Measurements from ENCODE around the gene LGALS3. TPM values are rescaled to one million over a fixed set of nuclear protein-coding genes. Genes with fewer than 3 reads are reported as not detected.

LGALS3 gene
- total RNA-seq, 4 donors from 2014 or later: 234 to 565 (median 415) TPM

DNA sequence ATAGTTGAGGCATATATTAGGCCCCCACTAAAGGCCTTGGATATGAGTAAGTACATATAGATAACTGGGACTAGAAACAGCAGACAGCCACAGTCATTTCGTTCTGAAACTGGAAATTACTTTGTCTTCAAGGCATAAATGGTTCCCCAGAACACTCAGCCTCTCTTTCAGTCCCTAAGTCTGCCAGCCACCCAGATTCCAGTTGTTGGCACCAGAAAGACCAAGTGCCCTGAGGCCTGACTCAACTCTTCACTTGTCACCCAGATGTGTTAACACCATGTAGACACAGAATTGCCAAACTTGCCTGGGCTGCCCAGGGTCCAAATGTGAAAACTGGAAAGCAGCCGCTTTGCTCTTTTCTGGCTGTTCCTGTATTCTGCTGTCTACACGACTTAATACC lies 3.0 kb upstream of the LGALS3 start:
- no peaks in the 10 kb centered on the region for H3K27me3 ChIP-seq
- peak overlapping the region; percentile 78 to 99 (median 98) for H3K27ac ChIP-seq
- H3K9me3 ChIP-seq: no peaks in the 10 kb centered on the region
- TF ChIP-seq, protein P1, sequence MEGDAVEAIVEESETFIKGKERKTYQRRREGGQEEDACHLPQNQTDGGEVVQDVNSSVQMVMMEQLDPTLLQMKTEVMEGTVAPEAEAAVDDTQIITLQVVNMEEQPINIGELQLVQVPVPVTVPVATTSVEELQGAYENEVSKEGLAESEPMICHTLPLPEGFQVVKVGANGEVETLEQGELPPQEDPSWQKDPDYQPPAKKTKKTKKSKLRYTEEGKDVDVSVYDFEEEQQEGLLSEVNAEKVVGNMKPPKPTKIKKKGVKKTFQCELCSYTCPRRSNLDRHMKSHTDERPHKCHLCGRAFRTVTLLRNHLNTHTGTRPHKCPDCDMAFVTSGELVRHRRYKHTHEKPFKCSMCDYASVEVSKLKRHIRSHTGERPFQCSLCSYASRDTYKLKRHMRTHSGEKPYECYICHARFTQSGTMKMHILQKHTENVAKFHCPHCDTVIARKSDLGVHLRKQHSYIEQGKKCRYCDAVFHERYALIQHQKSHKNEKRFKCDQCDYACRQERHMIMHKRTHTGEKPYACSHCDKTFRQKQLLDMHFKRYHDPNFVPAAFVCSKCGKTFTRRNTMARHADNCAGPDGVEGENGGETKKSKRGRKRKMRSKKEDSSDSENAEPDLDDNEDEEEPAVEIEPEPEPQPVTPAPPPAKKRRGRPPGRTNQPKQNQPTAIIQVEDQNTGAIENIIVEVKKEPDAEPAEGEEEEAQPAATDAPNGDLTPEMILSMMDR (IDR thresholded peaks at IDR 0.05): no peak
- no peak for TF ChIP-seq POLR2A (IDR thresholded peaks at IDR 0.05)
- H3K4me3 ChIP-seq: no peak overlapping the region
- H3K36me3 ChIP-seq: peaks cover 0 to 1% (median 0%) of the 10 kb centered on the region in 3 donors
- H3K4me1 ChIP-seq: peaks cover 35 to 90% (median 63%) of the 10 kb centered on the region in 3 donors
- no peak for DNase-seq
- intact Hi-C loops (cut with DNase I): no loop called here
- WGBS, 2 donors: 40 to 55% methylated on average over 3 of the region's 3 CpGs

DNA sequence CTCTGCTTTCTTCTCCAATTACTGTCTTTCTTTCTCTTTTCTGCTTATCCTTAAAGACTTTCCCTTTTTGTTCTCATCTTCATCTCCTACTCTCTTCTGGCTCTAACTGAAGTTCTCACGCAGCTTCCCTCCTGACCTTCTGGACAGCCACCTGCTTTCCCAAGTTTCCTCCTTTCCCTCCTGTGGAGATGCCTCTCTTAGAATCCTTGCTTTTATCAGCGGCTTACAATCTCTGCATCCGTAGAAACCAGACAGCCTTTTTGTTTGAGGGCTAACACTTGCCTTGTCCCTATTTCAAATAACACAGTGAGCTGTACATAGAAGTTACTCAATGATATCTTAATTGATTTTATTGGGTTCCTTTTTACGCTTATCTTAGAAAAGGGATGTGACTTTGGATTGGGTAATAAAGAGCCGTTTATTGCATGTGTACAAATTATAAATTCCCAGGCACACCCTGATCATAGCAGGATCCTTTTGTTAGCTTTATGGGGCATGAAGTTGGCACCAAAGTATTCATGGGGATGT lies 2.1 kb upstream of the LGALS3 start:
- H3K36me3 ChIP-seq: peaks cover 0 to 8% (median 0%) of the 10 kb centered on the region in 3 donors
- H3K27me3 ChIP-seq: no peaks in the 10 kb centered on the region
- peak overlapping the region; percentile 71 to 99 (median 98) for H3K27ac ChIP-seq
- H3K4me3 ChIP-seq: no peak overlapping the region
- no peaks in the 10 kb centered on the region for H3K9me3 ChIP-seq
- no peak for DNase-seq
- no peak for TF ChIP-seq POLR2A (IDR thresholded peaks at IDR 0.05)
- TF ChIP-seq, protein P1 (IDR thresholded peaks at IDR 0.05): no peak
- 52 to 60% methylated on average over 5 of the region's 5 CpGs for WGBS, 2 donors
- peaks cover 30 to 90% (median 63%) of the 10 kb centered on the region in 3 donors for H3K4me1 ChIP-seq
- intact Hi-C loops (cut with DNase I): no loop called here

DNA sequence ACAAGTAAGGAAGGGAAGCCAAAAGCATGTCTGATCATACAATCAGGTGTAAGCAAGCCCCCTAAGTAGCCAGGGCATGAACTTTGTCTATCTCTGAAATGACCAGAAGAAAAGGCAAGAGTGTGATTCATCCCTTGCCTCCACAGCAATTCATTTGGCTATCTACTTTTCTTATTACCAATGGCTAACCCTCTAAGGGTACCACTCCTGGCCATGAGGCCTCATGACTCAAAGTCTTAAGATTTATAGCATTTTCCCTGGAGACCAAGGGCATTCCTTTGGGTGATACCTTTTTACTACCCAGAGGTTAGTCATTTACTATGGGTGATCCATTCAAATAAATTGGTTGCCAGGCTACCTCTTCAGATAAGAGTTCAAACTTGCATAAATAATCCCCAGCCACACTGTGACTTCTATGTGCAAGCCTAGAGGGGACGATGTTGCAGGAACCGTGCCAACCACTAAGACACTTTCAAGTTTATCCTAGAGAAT lies 1.5 kb upstream of the LGALS3 start:
- Histone ChIP-seq H3K4me1 (peaks cover 27 to 90% (median 63%) of the 10 kb centered on the region in 3 donors), H3K27me3 (no peaks in the 10 kb centered on the region), H3K9me3 (no peaks in the 10 kb centered on the region), H3K4me3 (no peak overlapping the region), H3K36me3 (peaks cover 0 to 9% (median 0%) of the 10 kb centered on the region in 3 donors), H3K27ac (peak overlapping the region; percentile 71 to 99 (median 98))
- TF ChIP-seq POLR2A (IDR thresholded peaks at IDR 0.05): no peak
- TF ChIP-seq, protein P1 (IDR thresholded peaks at IDR 0.05): no peak
- DNase-seq: no peak
- 18 to 34% methylated on average over 2 of the region's 2 CpGs for WGBS, 2 donors
- intact Hi-C loops (cut with DNase I): no loop called here

DNA sequence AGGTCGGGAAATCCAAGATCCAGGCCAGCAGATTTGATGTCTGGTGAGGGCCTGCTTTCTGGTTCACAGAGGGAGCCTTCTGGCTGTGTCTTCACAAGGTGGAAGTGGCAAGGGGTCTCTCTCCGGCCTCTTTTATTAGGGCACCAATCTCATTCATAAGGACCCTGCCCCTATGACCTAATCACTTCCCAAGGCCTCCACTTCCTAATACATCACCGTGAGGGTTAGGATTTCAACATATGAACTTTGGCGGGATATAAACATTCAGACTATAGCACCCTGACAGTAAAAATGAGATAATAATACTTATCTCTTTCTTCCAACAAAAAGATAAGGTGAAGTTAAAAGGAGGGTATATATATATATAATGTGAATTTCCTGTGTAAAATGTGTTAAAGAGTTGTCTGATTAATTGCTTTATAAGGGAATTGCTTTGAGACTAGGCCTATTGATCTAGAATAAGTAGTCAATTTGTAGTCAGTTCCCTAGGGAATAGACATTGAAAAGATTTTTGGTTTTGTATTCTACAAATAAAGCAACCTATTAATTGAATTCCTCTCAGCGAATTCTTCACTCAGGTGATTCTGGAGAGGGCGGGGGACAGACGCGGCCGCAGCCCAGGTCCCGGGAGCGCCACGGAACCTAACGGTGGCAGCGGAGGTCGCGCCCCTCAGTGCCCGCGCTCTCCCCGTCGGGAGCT lies 516 bp upstream of the LGALS3 start:
- Histone ChIP-seq H3K9me3 (no peaks in the 10 kb centered on the region), H3K4me3 (peak overlapping the region; percentile 89 to 93 (median 90)), H3K27me3 (no peaks in the 10 kb centered on the region), H3K4me1 (peaks cover 17 to 90% (median 61%) of the 10 kb centered on the region in 3 donors), H3K36me3 (peaks cover 0 to 19% (median 0%) of the 10 kb centered on the region in 3 donors), H3K27ac (peak overlapping the region; percentile 98 to 99 (median 99))
- 21 to 35% methylated on average over 5 to 9 of the region's 20 CpGs for WGBS, 2 donors
- TF ChIP-seq POLR2A (IDR thresholded peaks at IDR 0.05): no peak
- TF ChIP-seq, protein P1 (IDR thresholded peaks at IDR 0.05): no peak
- intact Hi-C loops (cut with DNase I): no loop called here
- DNase-seq: no peak

Measured in esophagus squamous epithelium (tissue), 5 donors.